Measurements from ENCODE around the gene RAB5IF. TPM values are rescaled to one million over a fixed set of nuclear protein-coding genes. Genes with fewer than 3 reads are reported as not detected.

Gene RAB5IF
- total and polyA plus RNA-seq, 10 of the 15 experiments (the other 5 are each of a cell fraction or from before 2014, with no cell fraction given): 19.4 to 246 (median 92.0) TPM

GRCh38 chr20:36573103-36573797 lies 32.3 kb upstream of the RAB5IF start, which contains the start of gene TGIF2 (continued):
- TF ChIP-seq PRDM15 (CRISPR knock-in tag; IDR thresholded peaks at IDR 0.05): no peak
- TF ChIP-seq ZSCAN29 (IDR thresholded peaks at IDR 0.05): no peak
- TF ChIP-seq EED (IDR thresholded peaks at IDR 0.05; ENCODE audit: low read depth): no peak; the same call in 1 of the 2 replicates
- no peak for TF ChIP-seq CUX1 (IDR thresholded peaks at IDR 0.05; ENCODE audit: insufficient replicate concordance, low read depth, low read length)
- TF ChIP-seq CTCF (IDR thresholded peaks at IDR 0.05 in 2 of 3, conservative IDR thresholded peaks at IDR 0.05 in 1 of 3; ENCODE audit: control insufficient read depth in 2 of 3, extremely low read depth in 1 of 3, insufficient read depth in 1 of 3, low read depth in 3 of 3, low read length in 3 of 3): no peak
- TF ChIP-seq FOXK2 (IDR thresholded peaks at IDR 0.05): no peak
- TF ChIP-seq SMARCA5 (IDR thresholded peaks at IDR 0.05): peak; percentile 46; the same call in 1 of the 2 replicates
- TF ChIP-seq CHD4 (IDR thresholded peaks at IDR 0.05): no peak
- TF ChIP-seq WRNIP1 (IDR thresholded peaks at IDR 0.05; ENCODE audit: borderline replicate concordance, low read depth, low read length): no peak
- no peak for TF ChIP-seq SREBF2 (IDR thresholded peaks at IDR 0.05; ENCODE audit: low read length)
- TF ChIP-seq PML (IDR thresholded peaks at IDR 0.05; ENCODE audit: low read length): peak; percentile 22; the same call in 1 of the 2 replicates
- TF ChIP-seq POU2F2 (IDR thresholded peaks at IDR 0.05; ENCODE audit: borderline replicate concordance, low read depth, low read length): no peak; the same call in 2 of the 3 replicates
- no peak for TF ChIP-seq SUPT20H (IDR thresholded peaks at IDR 0.05; ENCODE audit: borderline replicate concordance, control insufficient read depth, low read depth, low read length)
- TF ChIP-seq MTA3 (IDR thresholded peaks at IDR 0.05; ENCODE audit: borderline replicate concordance, low read length): no peak; the same call in 1 of the 2 replicates
- peak; percentile 9 for TF ChIP-seq BCL3 (IDR thresholded peaks at IDR 0.05; ENCODE audit: borderline replicate concordance, insufficient read depth, low read depth, low read length, poor library complexity, severe bottlenecking)
- no peak for TF ChIP-seq CBX3 (IDR thresholded peaks at IDR 0.05; ENCODE audit: borderline replicate concordance, low read depth)
- TF ChIP-seq SIN3A (IDR thresholded peaks at IDR 0.05; ENCODE audit: low read depth, low read length): peak; percentile 10; the same call in 1 of the 2 replicates
- TF ChIP-seq ZNF274 (IDR thresholded peaks at IDR 0.05; ENCODE audit: insufficient read depth, insufficient read length): no peak

Measured in GM12878 (cell line).